ENCODE results near the gene SP140.

DNA sequence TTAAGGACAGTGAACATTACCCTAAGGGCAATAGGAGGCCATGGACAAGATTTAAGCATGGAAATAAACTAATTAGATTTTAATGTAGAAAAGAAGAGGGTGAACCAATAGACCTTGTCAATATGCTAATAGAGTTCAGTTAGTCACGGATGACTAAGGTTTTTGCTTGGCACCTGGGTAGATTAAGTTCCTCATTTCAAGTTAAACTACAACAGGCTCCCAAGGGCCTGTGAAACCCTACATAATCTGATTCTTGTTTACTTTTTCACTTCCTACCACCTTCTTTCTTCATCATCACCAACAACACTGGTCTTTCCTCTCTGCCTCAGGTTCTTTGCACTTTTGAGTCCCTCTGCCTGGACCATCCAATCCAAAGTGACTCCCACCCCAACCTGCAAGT is 20.5 kb upstream of the SP140 start:
- no peak for TF ChIP-seq POLR2A (IDR thresholded peaks at IDR 0.05; ENCODE audit: low read length)
- TF ChIP-seq GATA1 (IDR thresholded peaks at IDR 0.05; ENCODE audit: low read depth, low read length): no peak

Measured in erythroblast (primary cell).